ENCODE results near the gene HOXA4.

Gene HOXA4

DNA sequence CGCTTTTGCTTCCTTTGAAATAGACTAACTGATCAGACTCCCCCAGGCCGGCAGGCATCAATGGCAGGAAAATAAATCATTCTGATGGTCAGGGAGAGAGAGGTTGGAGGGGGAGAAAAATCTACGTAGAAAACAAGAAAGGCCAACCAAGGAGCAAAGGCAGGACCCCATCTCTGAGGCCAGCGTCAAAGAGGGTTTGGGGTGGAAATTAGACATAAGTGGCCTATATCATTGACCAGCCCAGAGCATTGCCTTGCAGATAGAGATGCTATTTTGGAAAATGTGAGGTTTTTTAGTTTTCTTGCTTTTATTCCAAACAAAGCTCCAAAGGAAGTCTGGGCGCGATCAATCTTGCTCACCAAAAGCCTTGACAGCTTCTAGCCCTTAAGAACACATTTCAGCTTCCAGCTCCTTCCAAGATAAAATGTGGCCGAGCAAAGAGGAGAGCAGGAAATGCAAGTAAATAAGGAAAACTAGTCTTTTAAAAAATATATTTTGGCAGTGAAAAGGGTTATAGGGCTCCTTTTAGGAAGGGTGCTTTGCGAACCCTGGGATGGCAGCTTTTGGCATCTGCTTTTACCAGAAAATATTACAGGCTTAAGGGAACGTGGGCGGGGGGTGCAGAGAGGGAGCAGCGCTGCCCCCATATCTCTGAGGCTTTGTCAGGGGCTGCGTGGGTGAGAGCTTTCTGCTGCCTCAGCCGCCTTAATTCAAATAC lies 26.1 kb downstream of the HOXA4 start:
- Histone ChIP-seq H3K4me1 (ENCODE audit: control insufficient read depth, insufficient read depth, low read length) (peaks cover 43% of the 10 kb centered on the region), H3K9me3 (ENCODE audit: control insufficient read depth, insufficient read depth, low read depth, low read length) (no peaks in the 10 kb centered on the region), H3K27ac (ENCODE audit: low read depth, low read length) (no peak overlapping the region), H3K9ac (ENCODE audit: low read length) (no peak overlapping the region), H3K27me3 (ENCODE audit: control insufficient read depth, insufficient read depth, low read length) (peaks cover 100% of the 10 kb centered on the region), H3K4me3 (ENCODE audit: low read depth, low read length) (peak overlapping the region; percentile 34; the same call in 1 of the 2 replicates), H3K36me3 (ENCODE audit: control insufficient read depth, insufficient read depth, low read length) (no peaks in the 10 kb centered on the region)

DNA sequence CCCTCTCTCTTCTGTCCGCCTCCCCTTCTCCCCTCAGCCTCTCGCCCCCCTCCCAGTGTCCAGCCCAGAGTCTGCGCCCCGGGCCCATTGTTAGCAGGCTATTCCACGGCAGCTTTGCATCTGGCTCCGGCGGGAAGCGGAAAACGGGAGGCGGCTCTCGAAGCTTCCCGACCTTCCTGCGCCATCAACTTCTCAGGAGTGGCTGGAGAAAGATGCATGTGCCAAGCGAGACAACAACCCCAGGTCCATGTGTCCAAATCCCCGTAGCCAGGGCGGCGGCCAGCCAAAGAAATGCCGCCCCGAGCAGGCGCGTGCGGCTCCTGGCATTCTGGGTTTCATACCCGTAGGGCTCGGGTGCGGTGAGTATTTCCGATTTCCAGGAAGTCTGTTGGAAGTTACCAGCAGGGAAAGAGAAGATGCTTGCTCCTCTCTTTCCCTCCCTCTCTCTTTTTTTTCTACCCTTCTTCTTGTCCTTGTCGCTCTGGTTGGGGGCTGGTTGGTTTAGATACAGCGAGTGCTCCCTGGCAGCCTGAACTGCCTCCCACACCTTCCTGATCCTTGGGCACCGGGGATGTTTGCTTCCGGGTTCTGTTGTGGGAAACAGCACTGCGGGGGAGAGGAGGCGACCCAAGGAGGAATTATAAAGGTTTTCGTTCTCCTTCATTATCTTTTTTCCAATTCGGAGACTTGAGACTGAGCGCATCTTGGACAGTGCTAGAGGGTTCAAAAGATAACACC lies 26.9 kb downstream of the HOXA4 start:
- Histone ChIP-seq H3K9ac (ENCODE audit: low read length) (peak overlapping the region; percentile 50), H3K4me1 (ENCODE audit: control insufficient read depth, insufficient read depth, low read length) (peaks cover 43% of the 10 kb centered on the region), H3K9me3 (ENCODE audit: control insufficient read depth, insufficient read depth, low read depth, low read length) (no peaks in the 10 kb centered on the region), H3K36me3 (ENCODE audit: control insufficient read depth, insufficient read depth, low read length) (no peaks in the 10 kb centered on the region), H3K4me3 (ENCODE audit: low read depth, low read length) (peak overlapping the region; percentile 34; the same call in 1 of the 2 replicates), H3K27me3 (ENCODE audit: control insufficient read depth, insufficient read depth, low read length) (peaks cover 100% of the 10 kb centered on the region), H3K27ac (ENCODE audit: low read depth, low read length) (no peak overlapping the region)

DNA sequence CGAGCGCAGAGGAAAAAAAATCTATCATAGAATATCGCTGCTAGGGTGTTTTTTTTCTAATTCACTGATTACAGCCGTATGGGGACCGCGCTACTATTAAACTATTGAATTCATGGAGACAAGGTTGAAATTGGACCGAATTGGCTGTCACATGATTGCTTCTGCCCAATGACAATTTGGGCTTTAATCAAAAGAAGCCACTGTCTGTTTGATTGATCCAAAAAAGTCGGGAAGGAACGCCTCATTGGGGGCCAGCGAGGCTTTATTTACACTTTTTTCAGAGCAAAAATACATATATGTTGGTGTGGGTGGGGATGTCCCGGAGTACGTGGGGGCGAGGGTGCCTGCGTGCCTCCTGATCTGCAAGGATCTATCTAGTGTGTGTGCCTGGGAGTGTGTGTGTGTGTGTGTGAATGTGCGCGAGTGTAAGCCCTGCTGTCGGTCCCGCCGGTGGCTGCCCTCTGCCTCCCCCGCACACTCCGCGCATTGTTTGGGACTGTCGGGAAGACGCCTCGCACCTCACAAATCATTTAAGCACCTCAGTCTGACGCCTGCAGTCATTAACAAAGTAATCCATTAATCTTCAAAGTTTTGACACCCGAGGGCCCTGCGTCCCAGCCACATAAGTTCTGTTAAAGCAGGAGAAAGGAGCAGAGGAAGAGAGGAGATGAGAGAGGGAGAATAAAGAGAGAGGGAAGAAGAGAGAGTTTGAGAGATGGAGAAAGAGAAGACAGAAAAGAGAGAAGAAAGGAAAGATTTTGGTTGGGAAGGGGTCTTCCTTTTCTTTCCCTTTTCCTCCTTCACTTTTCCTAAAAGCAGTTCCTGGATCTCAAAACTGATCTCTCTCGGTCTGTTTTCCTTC lies 27.7 kb downstream of the HOXA4 start, which contains the start of gene HOXA2:
TSS of gene HOXA2 (minus strand) at position 103 of the 862 bp plus-strand sequence. CDS start 183 bp downstream, outside the sequence.
- H3K9me3 ChIP-seq (ENCODE audit: control insufficient read depth, insufficient read depth, low read depth, low read length): no peaks in the 10 kb centered on the region
- peaks cover 100% of the 10 kb centered on the region for H3K27me3 ChIP-seq (ENCODE audit: control insufficient read depth, insufficient read depth, low read length)
- H3K36me3 ChIP-seq (ENCODE audit: control insufficient read depth, insufficient read depth, low read length): no peaks in the 10 kb centered on the region
- H3K4me1 ChIP-seq (ENCODE audit: control insufficient read depth, insufficient read depth, low read length): peaks cover 47% of the 10 kb centered on the region
- no peak within 1 kb of the TSS for H3K27ac ChIP-seq (ENCODE audit: low read depth, low read length)
- H3K4me3 ChIP-seq (ENCODE audit: low read depth, low read length): peak within 1 kb of the TSS; percentile 51
- peak within 1 kb of the TSS; percentile 50 for H3K9ac ChIP-seq (ENCODE audit: low read length)

DNA sequence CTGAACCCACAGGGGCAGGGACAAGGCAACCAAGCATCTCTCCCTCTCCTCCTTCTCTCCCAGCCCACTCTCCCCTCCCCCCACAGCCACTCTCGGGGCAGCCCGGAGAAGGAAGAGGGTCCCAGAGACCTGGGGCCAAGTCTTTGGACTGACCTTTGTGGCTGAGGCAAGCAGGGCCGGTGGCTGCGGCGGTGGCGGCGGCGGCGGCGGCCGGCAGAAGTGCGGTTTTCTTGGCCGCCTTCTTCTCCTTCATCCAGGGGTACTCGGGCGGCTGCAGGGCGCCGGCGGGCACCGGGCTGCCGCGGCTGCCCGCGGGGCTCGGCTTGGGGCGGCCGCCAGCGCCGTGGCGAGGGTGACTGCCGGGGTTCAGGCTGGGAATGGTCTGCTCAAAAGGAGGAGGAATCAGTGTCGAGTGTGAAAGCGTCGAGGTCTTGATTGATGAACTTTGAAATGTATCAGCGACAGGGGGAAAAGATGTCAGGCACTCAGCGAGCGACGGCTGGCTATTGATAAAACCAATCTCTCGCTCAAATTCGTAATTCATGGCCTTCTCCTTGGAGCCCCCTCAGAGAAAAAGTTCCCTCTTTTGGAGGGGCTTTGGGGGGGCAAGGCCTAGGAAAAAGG lies 28.5 kb downstream of the HOXA4 start:
- Histone ChIP-seq H3K9me3 (ENCODE audit: control insufficient read depth, insufficient read depth, low read depth, low read length) (no peaks in the 10 kb centered on the region), H3K4me1 (ENCODE audit: control insufficient read depth, insufficient read depth, low read length) (peaks cover 49% of the 10 kb centered on the region), H3K27me3 (ENCODE audit: control insufficient read depth, insufficient read depth, low read length) (peaks cover 100% of the 10 kb centered on the region)

DNA sequence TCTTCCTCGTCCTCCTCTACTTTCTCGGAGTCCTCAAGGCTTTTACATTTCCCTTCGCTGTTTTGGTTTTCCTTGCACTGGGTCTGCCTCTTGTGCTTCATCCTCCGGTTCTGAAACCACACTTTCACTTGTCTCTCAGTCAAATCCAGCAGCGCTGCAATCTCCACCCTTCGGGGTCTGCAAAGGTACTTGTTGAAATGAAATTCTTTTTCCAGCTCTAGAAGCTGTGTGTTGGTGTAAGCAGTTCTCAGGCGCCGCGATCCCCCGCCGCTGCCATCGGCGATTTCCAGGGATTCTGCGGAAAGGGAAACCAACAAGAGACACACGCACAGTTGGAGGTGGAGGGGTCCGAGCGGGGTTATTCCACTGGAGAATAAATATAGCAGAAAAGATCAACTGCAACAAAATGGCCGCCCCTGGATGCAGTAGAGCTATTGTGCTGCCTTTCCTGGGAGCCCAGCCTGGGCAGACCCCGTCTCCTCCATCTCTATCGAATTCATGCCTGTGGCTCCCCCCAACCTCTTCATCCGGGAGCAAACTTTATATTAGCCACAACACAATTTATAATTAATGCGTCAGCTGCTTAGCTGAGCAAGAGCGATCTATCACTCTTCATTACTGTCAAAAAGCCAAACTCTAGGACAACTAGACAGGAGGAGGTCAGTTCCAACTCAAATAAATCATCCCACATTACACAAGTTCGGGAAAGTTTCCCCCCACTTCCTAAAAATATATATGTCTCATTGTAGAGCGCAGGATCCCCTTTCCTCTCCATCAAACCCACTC lies 29.2 kb downstream of the HOXA4 start:
- no peak overlapping the region for H3K27ac ChIP-seq (ENCODE audit: low read depth, low read length)
- H3K9me3 ChIP-seq (ENCODE audit: control insufficient read depth, insufficient read depth, low read depth, low read length): no peaks in the 10 kb centered on the region
- H3K4me3 ChIP-seq (ENCODE audit: low read depth, low read length): peak overlapping the region; percentile 51
- peaks cover 100% of the 10 kb centered on the region for H3K27me3 ChIP-seq (ENCODE audit: control insufficient read depth, insufficient read depth, low read length)
- peak overlapping the region; percentile 39 for H3K9ac ChIP-seq (ENCODE audit: low read length)
- peaks cover 47% of the 10 kb centered on the region for H3K4me1 ChIP-seq (ENCODE audit: control insufficient read depth, insufficient read depth, low read length)
- H3K36me3 ChIP-seq (ENCODE audit: control insufficient read depth, insufficient read depth, low read length): no peaks in the 10 kb centered on the region

More for the DNA sequence above, 28.5 kb downstream of the HOXA4 start:
- no peaks in the 10 kb centered on the region for H3K36me3 ChIP-seq (ENCODE audit: control insufficient read depth, insufficient read depth, low read length)
- H3K27ac ChIP-seq (ENCODE audit: low read depth, low read length): no peak overlapping the region
- peak overlapping the region; percentile 51; the same call in 1 of the 2 replicates for H3K4me3 ChIP-seq (ENCODE audit: low read depth, low read length)
- H3K9ac ChIP-seq (ENCODE audit: low read length): peak overlapping the region; percentile 39

DNA sequence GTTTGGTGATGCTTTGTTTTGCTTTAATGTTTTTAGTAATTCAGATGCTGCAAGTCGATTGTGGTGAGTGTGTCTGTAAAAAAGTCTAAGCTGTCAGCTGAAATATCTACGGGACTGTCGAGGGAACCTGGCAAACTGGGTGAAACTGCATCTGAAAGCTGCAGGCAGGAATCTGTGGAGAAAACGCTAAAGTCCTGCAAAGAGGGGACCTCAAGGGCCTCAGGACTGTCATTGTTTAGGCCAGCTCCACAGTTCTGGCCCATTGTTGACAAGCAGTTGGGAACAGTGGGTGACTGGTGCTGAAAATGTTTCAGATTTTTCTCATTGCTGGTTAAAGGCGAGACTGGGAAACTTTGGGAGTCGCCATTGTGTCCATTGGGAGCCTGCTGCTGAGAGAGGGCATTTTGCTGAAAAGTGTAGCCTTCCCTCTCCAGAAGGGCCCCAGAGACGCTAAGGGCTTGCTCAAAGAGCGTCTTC lies 29.8 kb downstream of the HOXA4 start:
- H3K9ac ChIP-seq (ENCODE audit: low read length): peak overlapping the region; percentile 39
- no peaks in the 10 kb centered on the region for H3K9me3 ChIP-seq (ENCODE audit: control insufficient read depth, insufficient read depth, low read depth, low read length)
- H3K4me1 ChIP-seq (ENCODE audit: control insufficient read depth, insufficient read depth, low read length): peaks cover 40% of the 10 kb centered on the region
- H3K27me3 ChIP-seq (ENCODE audit: control insufficient read depth, insufficient read depth, low read length): peaks cover 100% of the 10 kb centered on the region
- no peak overlapping the region for H3K27ac ChIP-seq (ENCODE audit: low read depth, low read length)
- H3K4me3 ChIP-seq (ENCODE audit: low read depth, low read length): peak overlapping the region; percentile 51; the same call in 1 of the 2 replicates
- no peaks in the 10 kb centered on the region for H3K36me3 ChIP-seq (ENCODE audit: control insufficient read depth, insufficient read depth, low read length)

DNA sequence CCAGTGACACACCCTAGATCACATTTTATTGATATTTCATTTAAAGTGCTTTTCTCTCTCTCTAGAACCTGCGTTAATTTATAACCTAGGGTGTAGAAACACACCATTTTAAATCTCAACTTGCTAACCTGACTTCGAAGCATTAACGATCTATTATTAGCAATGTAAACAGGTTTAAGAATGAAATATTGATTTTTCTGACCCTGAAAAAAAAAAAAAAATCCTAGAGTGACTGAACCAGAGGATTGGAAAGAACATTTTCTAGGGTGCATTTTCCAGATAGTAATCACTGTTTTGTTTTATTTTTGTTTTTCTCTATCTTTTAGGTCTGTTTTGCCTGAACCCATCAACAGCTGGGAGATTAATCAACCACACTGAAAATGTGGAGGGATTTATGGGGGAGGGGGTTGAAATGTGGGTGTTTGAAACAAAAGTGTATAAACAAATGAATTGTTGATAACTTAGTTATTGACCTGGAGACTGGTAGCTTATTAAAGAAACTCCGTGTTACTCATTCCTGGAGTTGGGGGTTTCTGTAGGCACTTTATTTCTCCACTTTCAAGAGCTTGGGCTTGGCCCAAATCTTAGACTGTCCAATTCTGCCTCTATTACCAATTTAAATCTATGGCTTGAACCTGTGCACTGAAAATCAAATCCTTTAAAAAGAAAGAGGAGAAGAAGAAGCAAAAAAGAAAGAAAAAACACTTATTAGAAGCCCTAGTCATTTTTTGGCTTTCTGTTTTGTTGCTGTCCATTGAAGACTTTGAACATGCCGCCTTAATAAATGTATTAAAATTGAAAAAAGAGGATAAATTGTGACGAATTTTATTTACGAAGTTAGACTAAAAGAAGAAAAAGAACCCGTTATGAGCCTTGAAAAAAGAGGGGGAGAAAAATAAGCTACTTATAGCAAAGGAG lies 30.8 kb downstream of the HOXA4 start:
- Histone ChIP-seq H3K9me3 (ENCODE audit: control insufficient read depth, insufficient read depth, low read depth, low read length) (no peaks in the 10 kb centered on the region), H3K4me1 (ENCODE audit: control insufficient read depth, insufficient read depth, low read length) (peaks cover 42% of the 10 kb centered on the region), H3K4me3 (ENCODE audit: low read depth, low read length) (peak overlapping the region; percentile 77), H3K36me3 (ENCODE audit: control insufficient read depth, insufficient read depth, low read length) (no peaks in the 10 kb centered on the region), H3K27me3 (ENCODE audit: control insufficient read depth, insufficient read depth, low read length) (peaks cover 100% of the 10 kb centered on the region), H3K9ac (ENCODE audit: low read length) (peak overlapping the region; percentile 86), H3K27ac (ENCODE audit: low read depth, low read length) (no peak overlapping the region)

DNA sequence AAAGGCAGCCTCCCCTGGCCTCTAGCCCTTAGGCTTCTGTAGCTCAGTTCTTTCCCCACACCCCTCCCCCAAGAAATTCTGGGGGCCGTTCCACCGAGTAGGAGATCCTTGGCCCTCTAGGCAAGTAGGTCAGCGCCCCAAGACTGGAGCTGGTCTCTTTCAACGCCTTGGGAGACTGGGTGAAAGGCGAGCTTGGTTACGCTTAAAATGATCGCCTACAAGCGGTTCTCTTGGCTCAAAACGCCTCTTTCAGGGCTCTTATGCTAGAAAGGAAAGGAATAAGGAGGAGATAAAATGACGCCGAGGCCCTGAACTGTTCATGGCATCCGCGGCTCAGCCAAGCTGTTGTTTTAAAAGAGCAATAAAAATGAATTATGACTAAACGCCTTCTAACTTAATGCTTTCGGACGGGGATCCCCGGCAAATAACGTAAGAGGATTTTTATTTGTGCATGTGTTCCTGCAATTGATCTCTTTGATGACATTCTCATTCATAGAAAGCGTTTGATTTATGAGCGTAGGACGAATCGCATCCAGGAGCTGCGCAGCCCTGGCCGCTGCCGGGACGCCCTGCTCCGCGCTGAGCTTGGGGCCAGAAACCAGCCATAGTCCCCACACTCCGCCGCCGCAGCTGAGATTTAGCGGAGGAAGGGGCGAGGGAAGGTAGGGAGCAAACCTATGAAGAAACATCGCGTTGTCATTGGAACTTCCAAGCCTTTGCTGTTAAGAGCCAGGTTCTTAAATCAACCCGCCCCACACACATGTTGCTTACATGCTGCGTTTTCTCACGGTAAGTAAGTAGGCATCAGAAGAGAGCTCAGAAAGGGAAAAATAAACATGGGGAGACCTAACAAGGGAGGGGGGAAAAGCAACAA lies 31.7 kb downstream of the HOXA4 start:
- Histone ChIP-seq H3K27ac (ENCODE audit: low read depth, low read length) (no peak overlapping the region), H3K36me3 (ENCODE audit: control insufficient read depth, insufficient read depth, low read length) (no peaks in the 10 kb centered on the region), H3K4me3 (ENCODE audit: low read depth, low read length) (peak overlapping the region; percentile 77), H3K9me3 (ENCODE audit: control insufficient read depth, insufficient read depth, low read depth, low read length) (no peaks in the 10 kb centered on the region), H3K27me3 (ENCODE audit: control insufficient read depth, insufficient read depth, low read length) (peaks cover 100% of the 10 kb centered on the region), H3K4me1 (ENCODE audit: control insufficient read depth, insufficient read depth, low read length) (peaks cover 50% of the 10 kb centered on the region), H3K9ac (ENCODE audit: low read length) (peak overlapping the region; percentile 86)

All from HUES6 (cell line).